GM18870 (cell line): ENCODE measurements around the gene GOLGA7B.
A peak's percentile ranks its signal among the peaks of the same experiment; 100 is the strongest.

Source experiments
- ATAC-seq: cut with Tn5 transposase; IDR thresholded peaks from one replicate; pipeline ENCODE4 v1.9.1; 2021; ENCODE audit warnings: moderate library complexity; ENCODE audit not compliant: unreplicated experiment

GOLGA7B gene

DNA sequence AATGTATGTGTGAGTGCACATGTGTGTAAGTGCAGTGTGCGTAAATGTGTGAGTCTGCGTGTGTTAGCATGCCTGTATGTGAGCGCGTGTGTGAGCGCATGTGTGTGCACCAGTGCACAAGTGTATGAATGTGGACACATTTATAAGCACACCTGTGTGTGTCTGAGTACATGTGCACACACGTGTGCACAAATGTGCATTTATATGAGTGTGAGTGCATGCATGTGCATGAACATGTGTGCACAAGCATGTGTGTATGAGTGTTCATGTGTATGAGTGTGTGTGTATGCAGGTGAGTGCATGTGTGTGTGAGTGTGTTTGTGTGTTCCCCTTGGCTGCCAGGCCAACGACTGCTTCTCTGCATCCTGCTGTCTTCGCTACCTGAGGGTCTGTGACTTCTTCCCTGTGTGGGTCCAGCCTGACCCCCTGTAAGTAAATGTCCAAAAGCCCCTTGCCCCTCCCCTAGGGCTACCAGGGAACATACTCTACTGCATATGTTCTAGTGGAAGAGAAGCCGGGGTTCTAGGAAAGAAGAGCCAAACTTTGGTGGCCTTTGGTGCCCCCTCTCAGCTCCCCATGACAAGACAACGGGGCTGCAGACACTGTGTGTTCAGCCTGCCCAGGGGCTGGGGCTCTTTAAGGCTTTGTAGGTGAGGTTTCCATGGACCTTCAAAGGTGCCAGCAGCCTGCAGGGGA, 17.0 kb downstream of the GOLGA7B start:
- ATAC-seq, result no peak

GRCh38 chr10:97867220-97867800, 17.7 kb downstream of the GOLGA7B start:
- ATAC-seq, result no peak

- no peak for ATAC-seq
These were observed 18.6 kb downstream of the GOLGA7B start for GRCh38 chr10:97868134-97868685.

DNA sequence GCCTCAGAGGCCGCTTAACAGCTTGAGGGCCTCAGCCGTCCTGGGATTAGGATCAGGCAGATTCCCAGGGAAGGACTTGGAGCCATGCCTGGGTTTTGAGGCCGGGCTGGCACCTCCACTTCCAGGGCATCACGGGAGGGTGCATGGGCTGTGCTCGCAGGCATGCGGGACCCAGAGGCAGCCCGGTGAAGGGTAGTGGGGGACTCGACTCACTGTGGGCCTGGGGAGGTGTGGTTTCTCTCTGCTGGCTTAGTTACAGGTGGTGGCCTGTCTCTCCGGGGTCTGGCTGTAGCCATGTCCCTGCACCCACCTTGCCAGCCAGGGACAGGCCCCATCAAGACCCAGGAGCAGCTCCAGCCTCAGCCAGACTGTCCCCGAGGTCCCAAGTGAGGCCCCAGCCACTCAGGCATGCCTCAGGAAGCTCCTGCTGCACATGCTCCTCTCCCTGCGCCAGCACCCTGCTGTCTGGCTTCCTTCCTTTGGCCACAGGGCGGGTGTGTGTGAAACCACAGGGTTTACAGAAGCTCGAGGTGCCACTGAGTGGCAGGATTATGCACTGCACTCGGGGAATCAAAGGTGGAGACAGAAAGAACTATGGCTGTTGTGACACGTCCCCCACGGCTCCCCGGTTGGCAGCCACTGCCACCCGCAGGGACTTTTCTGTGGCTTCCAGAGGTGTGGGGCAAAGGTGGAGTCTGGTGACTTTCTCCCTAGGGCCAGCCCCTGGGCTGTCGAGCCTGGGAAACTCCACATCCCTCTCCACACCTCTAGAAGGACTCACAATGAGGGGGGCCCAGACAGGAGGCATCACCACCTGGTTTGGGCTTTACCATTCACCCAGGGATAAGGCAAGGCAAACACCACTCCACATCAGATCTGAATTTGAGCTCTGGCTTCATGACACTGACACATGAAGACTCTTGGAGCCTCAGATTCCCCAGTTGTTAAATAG, 19.7 kb downstream of the GOLGA7B start:
- peak; percentile 92 for ATAC-seq

DNA sequence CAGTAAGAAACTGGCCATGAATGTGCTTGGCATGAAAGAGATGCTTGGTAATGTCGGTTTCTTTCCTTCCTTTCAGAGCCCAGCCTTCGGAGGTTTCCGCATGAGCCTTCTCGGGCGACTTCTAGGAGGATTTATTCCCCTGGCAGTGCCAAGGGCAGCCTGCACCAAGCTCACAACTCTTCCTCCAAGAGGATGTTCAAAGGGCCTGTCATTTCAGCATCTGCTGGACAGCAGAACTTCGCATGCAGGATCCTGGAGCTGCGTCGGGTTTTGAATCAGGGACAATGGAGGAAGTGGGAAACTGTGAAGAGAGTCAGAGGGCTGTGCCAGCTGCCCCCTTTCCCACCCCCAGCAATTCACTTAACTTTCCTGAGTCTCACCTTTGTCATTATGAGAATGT, 21.3 kb downstream of the GOLGA7B start:
- no peak for ATAC-seq

- no peak for ATAC-seq
These were observed 23.9 kb downstream of the GOLGA7B start for GRCh38 chr10:97873569-97873968.

DNA sequence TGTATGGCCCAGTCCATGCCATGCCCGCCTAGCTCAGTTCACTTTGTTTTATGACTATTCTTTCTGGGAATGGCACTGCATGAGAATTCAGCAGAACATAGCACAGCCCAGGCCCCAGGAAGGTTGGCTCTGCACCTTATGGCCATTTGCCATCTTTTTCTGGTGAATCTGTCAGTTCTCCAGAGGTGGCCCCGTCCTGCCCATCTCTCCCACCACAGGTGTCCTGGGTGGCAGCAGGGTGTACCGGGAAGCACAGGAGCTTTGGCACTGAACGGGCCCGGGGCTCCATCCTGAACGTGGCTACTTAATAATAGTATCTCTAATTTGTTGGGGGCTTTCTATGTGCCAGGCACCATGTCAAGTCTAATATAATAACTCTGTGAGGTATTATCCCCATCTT, 24.7 kb downstream of the GOLGA7B start:
- ATAC-seq, result no peak

DNA sequence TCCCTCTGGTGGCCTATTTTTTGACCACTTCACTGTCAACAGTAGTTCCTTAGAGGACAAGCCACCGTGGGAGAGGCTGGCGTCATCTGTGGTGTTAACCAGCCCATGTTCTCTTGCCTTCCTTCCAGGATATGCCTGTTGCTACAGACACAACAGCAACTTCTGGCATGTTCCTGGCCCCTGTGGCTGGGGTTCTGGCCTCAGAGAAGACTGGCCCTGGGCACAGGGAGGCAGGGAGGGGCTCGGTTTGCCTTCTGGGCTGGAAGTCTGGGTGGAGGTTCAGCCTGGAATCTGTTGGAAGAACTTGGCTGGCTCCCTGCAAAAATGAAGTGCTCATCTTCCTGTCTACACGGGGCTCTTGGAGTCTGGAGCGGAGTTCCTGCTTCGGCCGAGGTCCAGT, 25.7 kb downstream of the GOLGA7B start:
- ATAC-seq, result no peak

- no peak for ATAC-seq
These were observed 26.8 kb downstream of the GOLGA7B start for GRCh38 chr10:97876402-97876801.

- no peak for ATAC-seq
These were observed 29.6 kb downstream of the GOLGA7B start for GRCh38 chr10:97879241-97879640.

DNA sequence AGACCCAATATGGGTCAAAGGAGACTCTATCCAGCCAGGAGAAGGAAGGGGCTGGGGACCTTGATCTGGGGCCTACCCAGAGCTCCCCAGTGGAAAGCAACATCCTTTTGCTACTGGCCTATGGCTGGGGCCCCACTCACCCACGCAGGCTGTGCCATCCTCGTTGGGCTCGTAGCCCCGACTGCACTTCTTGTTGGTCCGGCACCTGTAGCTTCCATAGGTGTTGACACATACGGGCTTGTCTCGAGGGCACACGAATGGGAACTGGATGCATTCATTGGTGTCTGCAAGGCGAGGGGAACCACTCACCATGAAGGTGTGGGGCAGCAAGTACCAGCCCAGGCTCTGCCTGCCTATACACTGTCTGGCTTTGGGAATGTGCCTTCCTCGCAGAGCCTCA, 30.5 kb downstream of the GOLGA7B start:
- no peak for ATAC-seq

- no peak for ATAC-seq
These were observed 32.8 kb downstream of the GOLGA7B start for GRCh38 chr10:97882142-97883091.

- no peak for ATAC-seq
These were observed 33.4 kb downstream of the GOLGA7B start for GRCh38 chr10:97883092-97883485.

DNA sequence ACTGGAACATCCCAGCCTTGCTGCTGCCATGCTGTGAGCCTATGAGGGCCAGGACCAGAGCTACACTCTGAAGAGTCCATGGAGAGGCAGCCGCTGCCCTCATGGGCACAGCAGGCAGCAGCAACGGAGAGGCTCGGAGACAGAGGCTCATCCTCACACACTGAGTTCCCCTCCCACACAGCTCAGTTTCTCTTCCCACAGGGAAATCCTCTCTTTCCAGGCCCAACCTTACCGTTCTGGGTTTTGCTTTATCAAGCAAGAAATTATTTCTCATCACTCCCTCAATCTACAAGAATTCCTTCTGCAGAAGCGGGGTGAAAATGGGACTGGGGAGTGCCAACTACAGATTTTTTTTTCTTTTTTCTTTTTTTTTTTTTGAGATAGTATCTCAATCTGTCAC, 36.6 kb downstream of the GOLGA7B start:
- no peak for ATAC-seq

DNA sequence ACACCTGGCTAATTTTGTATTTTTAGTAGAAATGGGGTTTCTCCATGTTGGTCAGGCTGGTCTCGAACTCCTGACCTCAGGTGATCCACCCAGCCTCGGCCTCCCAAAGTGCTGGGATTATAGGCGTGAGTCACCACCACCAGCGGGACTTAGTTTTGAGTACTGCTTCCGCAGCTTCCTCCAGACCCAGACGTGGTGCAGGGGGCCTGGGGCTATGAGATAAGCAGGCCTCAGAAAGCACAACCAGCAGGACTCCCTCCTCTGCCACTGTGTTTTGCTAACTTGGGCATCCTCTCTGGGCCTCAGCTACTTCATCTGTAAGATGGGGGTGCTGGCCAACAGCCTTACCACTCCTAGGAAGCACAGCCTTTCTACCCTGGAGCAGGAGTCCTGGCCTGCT, 37.8 kb downstream of the GOLGA7B start:
- no peak for ATAC-seq

DNA sequence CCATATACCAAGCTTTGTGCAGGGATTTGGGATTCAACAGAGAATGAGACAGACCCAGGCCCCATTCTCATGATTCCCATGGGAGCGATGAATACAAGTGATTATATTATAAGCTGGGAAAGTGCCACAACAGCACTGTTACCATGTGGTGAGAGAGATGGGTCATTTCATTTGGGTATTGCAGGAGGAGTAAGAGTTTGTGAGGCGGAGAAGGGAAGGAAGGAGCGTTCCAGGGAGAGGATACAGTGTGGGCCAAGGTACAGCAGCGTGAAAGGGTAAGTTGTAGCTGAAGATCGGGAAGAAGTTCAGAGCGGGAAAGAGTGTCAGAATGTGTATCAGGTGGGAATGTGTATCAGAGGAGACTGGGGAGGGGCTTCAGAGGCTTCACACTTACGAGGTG, 38.5 kb downstream of the GOLGA7B start:
- no peak for ATAC-seq

DNA sequence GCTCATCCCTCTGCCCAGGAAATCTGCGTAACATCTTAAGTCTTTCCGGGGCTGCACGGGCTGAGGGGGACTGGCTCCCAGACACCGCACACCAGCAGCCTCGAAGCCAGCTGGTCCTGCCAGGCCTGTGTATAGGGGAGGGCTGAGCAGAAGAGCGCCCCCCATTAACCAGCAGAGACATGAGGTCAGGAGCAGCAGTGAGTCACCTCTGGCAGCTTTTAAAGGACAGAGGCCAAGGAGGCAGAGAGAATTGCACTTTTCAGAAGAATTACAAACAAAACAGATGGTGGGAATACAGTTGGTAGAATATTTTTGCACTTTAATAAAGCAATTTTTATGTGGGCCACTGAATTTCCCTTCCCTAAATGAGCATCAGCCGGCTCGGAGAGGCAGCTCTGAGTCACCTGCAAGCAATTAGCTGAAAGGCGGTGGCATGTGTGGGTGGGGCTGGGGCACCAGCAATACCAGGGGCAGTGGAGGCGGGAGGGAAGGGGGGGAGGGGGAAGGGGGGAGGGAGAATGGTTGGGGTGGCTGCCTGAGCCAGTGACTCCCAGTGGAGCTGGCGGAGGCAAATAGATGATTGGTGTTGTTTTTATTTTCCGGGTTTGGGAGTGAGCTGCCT, 39.1 kb downstream of the GOLGA7B start:
- ATAC-seq, result no peak

- ATAC-seq, result no peak
These were observed 40.0 kb downstream of the GOLGA7B start for GRCh38 chr10:97889461-97890265.

GRCh38 chr10:97891497-97892167, 42.0 kb downstream of the GOLGA7B start:
- ATAC-seq, result no peak
